ENCODE data around the gene CLCN5. TPM values are rescaled to one million over a fixed set of nuclear protein-coding genes. Genes with fewer than 3 reads are reported as not detected.
A peak's percentile ranks its signal among the peaks of the same experiment; 100 is the strongest.

Gene CLCN5
- total and polyA plus RNA-seq, 2 experiments from 2014 or later = 11.0 to 50.6 TPM

DNA sequence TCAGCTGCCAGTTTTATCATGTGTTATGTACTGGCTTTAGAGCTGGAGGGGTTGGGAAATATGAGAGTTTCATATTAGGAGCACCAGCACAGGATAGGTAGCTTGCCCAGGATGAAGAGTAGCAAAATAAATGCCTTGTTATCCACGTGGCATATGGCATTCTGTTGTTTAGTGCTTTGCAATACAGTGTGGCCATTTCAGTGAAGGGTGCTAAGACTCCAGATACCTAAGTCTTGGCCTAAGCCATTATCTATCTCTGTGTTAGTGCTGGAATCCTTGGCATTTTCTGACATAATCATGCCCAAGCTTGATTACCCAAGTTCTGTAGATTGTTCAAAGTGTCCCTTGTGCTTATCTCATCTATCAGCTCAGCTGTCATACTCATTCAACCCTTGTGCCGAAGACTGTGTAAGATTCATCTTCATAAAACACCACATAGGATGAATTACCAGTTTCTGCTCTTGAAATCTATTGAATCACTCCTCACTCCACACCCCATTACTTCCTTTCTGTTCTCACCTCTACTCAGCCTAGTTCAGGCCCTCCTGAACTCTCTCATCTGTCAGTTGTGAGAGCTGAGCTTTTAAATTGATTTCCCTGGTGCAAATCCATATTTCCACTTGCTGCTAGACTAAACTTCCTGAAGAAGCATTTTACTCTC, 73.5 kb downstream of the CLCN5 start:
- Histone ChIP-seq H4K20me1 (ENCODE audit: insufficient read depth, poor library complexity, severe bottlenecking) (no peaks in the 10 kb centered on the region), H3K4me2 (no peak overlapping the region), H3K9me2 (replicated peaks; ENCODE audit: insufficient read depth) (no peaks in the 10 kb centered on the region), H3K27me3 (no peaks in the 10 kb centered on the region), H3K27ac (peak overlapping the region; percentile 19), H3K9me3 (ENCODE audit: low read depth) (no peaks in the 10 kb centered on the region), H3K4me3 (no peak overlapping the region), H3K79me2 (no peaks in the 10 kb centered on the region), H2AFZ (no peak overlapping the region), H3K36me3 (replicated peaks; ENCODE audit: insufficient read depth, low read depth) (no peaks in the 10 kb centered on the region), H3K4me1 (ENCODE audit: insufficient read depth) (no peaks in the 10 kb centered on the region)
- TF ChIP-seq, protein P1, sequence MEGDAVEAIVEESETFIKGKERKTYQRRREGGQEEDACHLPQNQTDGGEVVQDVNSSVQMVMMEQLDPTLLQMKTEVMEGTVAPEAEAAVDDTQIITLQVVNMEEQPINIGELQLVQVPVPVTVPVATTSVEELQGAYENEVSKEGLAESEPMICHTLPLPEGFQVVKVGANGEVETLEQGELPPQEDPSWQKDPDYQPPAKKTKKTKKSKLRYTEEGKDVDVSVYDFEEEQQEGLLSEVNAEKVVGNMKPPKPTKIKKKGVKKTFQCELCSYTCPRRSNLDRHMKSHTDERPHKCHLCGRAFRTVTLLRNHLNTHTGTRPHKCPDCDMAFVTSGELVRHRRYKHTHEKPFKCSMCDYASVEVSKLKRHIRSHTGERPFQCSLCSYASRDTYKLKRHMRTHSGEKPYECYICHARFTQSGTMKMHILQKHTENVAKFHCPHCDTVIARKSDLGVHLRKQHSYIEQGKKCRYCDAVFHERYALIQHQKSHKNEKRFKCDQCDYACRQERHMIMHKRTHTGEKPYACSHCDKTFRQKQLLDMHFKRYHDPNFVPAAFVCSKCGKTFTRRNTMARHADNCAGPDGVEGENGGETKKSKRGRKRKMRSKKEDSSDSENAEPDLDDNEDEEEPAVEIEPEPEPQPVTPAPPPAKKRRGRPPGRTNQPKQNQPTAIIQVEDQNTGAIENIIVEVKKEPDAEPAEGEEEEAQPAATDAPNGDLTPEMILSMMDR (IDR thresholded peaks at IDR 0.05; ENCODE audit: poor library complexity) = no peak
- no peak for TF ChIP-seq EZH2 (IDR thresholded peaks at IDR 0.05; ENCODE audit: borderline replicate concordance)
- no peak for TF ChIP-seq EZH2phosphoT487 (IDR thresholded peaks at IDR 0.05; ENCODE audit: low read depth, severe bottlenecking, unreplicated experiment)
- WGBS (ENCODE audit: low lambda C conversion rate, missing lambda C conversion rate) = 53% methylated on average over 2 of the region's 2 CpGs
- no peak for DNase-seq (ENCODE audit: low spot score)

DNA sequence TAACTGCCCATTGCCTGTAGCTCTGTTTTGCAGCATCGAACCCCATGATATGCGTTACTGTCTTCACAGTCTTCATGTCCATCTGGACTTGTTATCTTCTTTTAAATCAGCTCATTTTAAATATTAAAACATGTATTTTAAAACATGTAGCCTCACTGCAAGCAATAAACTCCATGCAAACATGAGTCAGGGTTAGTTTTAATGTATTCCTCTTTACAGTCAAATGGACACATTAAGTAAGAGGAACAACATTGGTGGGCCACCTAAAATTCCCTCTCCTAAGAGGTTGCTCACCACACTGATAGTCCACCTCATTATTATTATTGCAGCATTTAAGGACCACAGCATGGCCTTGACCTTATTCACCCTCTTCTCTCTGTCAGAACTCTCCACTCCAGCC, 74.1 kb downstream of the CLCN5 start:
- H3K9me3 ChIP-seq (ENCODE audit: low read depth) = no peaks in the 10 kb centered on the region
- H3K4me1 ChIP-seq (ENCODE audit: insufficient read depth) = no peaks in the 10 kb centered on the region
- H2AFZ ChIP-seq = no peak overlapping the region
- H3K27me3 ChIP-seq = no peaks in the 10 kb centered on the region
- H3K27ac ChIP-seq = no peak overlapping the region
- H3K36me3 ChIP-seq (replicated peaks; ENCODE audit: insufficient read depth, low read depth) = no peaks in the 10 kb centered on the region
- H3K4me2 ChIP-seq = no peak overlapping the region
- H3K4me3 ChIP-seq = no peak overlapping the region
- no peaks in the 10 kb centered on the region for H3K9me2 ChIP-seq (replicated peaks; ENCODE audit: insufficient read depth)
- WGBS (ENCODE audit: low lambda C conversion rate, missing lambda C conversion rate) = 84% methylated on average over 2 of the region's 2 CpGs
- H4K20me1 ChIP-seq (ENCODE audit: insufficient read depth, poor library complexity, severe bottlenecking) = no peaks in the 10 kb centered on the region
- TF ChIP-seq, protein P1 (IDR thresholded peaks at IDR 0.05; ENCODE audit: poor library complexity) = no peak
- TF ChIP-seq EZH2 (IDR thresholded peaks at IDR 0.05; ENCODE audit: borderline replicate concordance) (no peak), EZH2phosphoT487 (IDR thresholded peaks at IDR 0.05; ENCODE audit: low read depth, severe bottlenecking, unreplicated experiment) (no peak)
- DNase-seq (ENCODE audit: low spot score) = no peak
- H3K79me2 ChIP-seq = no peaks in the 10 kb centered on the region

GRCh38 chrX:49999087-49999486, 76.7 kb downstream of the CLCN5 start:
- no peaks in the 10 kb centered on the region for H3K27me3 ChIP-seq
- H3K4me1 ChIP-seq (ENCODE audit: insufficient read depth) = no peaks in the 10 kb centered on the region
- TF ChIP-seq, protein P1 (IDR thresholded peaks at IDR 0.05; ENCODE audit: poor library complexity) = no peak
- H3K36me3 ChIP-seq (replicated peaks; ENCODE audit: insufficient read depth, low read depth) = no peaks in the 10 kb centered on the region
- H3K9me3 ChIP-seq (ENCODE audit: low read depth) = no peaks in the 10 kb centered on the region
- no peaks in the 10 kb centered on the region for H3K79me2 ChIP-seq
- WGBS (ENCODE audit: low lambda C conversion rate, missing lambda C conversion rate) = 86% methylated on average over 3 of the region's 3 CpGs
- H4K20me1 ChIP-seq (ENCODE audit: insufficient read depth, poor library complexity, severe bottlenecking) = no peaks in the 10 kb centered on the region
- no peaks in the 10 kb centered on the region for H3K9me2 ChIP-seq (replicated peaks; ENCODE audit: insufficient read depth)
- no peak overlapping the region for H2AFZ ChIP-seq
- no peak overlapping the region for H3K27ac ChIP-seq
- no peak overlapping the region for H3K4me3 ChIP-seq
- no peak for DNase-seq (ENCODE audit: low spot score)
- no peak overlapping the region for H3K4me2 ChIP-seq
